OCI-LY3 (cell line): ENCODE data around the gene NMRK1.

Source experiments
- EZH2phosphoT487 ChIP-seq: fragments of 200-600 bp; shearing (Covaris generic); IDR thresholded peaks from 2 replicates; pipeline ENCODE4 v1.6.1; 2018; ENCODE audit warnings: antibody characterized with exemption, mixed run types, low read depth
- TF ChIP-seq, protein P1 (sequence below): fragments of 200-600, 300-600 bp; sonication (generic); IDR thresholded peaks from 2 replicates; pipeline ENCODE4 v1.5.1; 2014; ENCODE audit warnings: antibody characterized with exemption, low read length, low read depth

DNA sequence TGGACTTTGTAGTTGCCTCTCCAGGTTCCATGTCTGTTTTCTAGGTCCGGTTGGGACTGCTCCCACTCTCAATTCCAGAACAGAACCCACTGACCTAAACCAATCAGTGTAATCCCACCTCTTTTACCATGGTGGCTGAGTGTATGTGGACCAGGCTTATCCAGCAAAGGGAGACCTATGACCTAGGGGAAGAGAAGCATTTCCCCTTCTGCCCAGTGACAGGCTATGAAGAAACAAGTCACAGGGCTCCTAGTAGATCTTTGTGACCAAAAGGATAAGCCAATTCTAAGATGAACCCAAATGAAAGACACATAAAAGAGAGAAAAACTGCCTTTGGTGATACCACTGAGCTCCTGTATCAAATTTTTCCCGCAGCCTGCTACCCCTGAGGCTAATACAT is 6.3 kb downstream of the NMRK1 start:
- TF ChIP-seq, protein P1, sequence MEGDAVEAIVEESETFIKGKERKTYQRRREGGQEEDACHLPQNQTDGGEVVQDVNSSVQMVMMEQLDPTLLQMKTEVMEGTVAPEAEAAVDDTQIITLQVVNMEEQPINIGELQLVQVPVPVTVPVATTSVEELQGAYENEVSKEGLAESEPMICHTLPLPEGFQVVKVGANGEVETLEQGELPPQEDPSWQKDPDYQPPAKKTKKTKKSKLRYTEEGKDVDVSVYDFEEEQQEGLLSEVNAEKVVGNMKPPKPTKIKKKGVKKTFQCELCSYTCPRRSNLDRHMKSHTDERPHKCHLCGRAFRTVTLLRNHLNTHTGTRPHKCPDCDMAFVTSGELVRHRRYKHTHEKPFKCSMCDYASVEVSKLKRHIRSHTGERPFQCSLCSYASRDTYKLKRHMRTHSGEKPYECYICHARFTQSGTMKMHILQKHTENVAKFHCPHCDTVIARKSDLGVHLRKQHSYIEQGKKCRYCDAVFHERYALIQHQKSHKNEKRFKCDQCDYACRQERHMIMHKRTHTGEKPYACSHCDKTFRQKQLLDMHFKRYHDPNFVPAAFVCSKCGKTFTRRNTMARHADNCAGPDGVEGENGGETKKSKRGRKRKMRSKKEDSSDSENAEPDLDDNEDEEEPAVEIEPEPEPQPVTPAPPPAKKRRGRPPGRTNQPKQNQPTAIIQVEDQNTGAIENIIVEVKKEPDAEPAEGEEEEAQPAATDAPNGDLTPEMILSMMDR: no peak
- TF ChIP-seq EZH2phosphoT487: no peak
